COR-L47 (cell line): Measurements from ENCODE around the gene NEO1.

ENCODE experiments used
- DNase-seq: peaks from one replicate; lab custom pipeline; 2025; lab: John Stamatoyannopoulos, UW

NEO1 gene

GRCh38 chr15:73212424-73212823, 160.2 kb downstream of the NEO1 start:
- no peak for DNase-seq

GRCh38 chr15:73221450-73221849, 169.2 kb downstream of the NEO1 start:
- DNase-seq, result peak; percentile 8

- no peak for DNase-seq
These were observed 173.2 kb downstream of the NEO1 start for GRCh38 chr15:73225358-73226015.

- no peak for DNase-seq
These were observed 174.0 kb downstream of the NEO1 start for GRCh38 chr15:73226093-73226814.

GRCh38 chr15:73227433-73228056, 175.3 kb downstream of the NEO1 start:
- no peak for DNase-seq

- no peak for DNase-seq
These were observed 175.9 kb downstream of the NEO1 start for GRCh38 chr15:73228128-73228646.

GRCh38 chr15:73231661-73232419, 179.6 kb downstream of the NEO1 start:
- DNase-seq, result no peak

- no peak for DNase-seq
These were observed 180.5 kb downstream of the NEO1 start for GRCh38 chr15:73232776-73233175.

GRCh38 chr15:73233623-73234022, 181.4 kb downstream of the NEO1 start:
- no peak for DNase-seq

- DNase-seq, result no peak
These were observed 185.6 kb downstream of the NEO1 start for GRCh38 chr15:73237910-73238309.

- no peak for DNase-seq
These were observed 187.4 kb downstream of the NEO1 start for GRCh38 chr15:73239564-73240215.

- DNase-seq, result peak; percentile 44
These were observed 188.7 kb downstream of the NEO1 start for GRCh38 chr15:73240866-73241499.

GRCh38 chr15:73244333-73244732, 192.1 kb downstream of the NEO1 start:
- peak; percentile 33 for DNase-seq

GRCh38 chr15:73246439-73246838, 194.2 kb downstream of the NEO1 start:
- DNase-seq, result no peak

GRCh38 chr15:73246898-73247297, 194.6 kb downstream of the NEO1 start:
- DNase-seq, result no peak

GRCh38 chr15:73247331-73247730, 195.1 kb downstream of the NEO1 start:
- DNase-seq, result no peak

- no peak for DNase-seq
These were observed 197.2 kb downstream of the NEO1 start for GRCh38 chr15:73249499-73249898.

- DNase-seq, result no peak
These were observed 202.3 kb downstream of the NEO1 start for GRCh38 chr15:73254598-73254997.

GRCh38 chr15:73258271-73259108, 206.2 kb downstream of the NEO1 start:
- DNase-seq, result no peak

GRCh38 chr15:73264881-73265280, 212.6 kb downstream of the NEO1 start:
- no peak for DNase-seq
